Colonic mucosa (tissue), 4 donors: ENCODE data around the gene DAND5. TPM values are rescaled to one million over a fixed set of nuclear protein-coding genes. Genes with fewer than 3 reads are reported as not detected.
A peak's percentile ranks its signal among the peaks of the same experiment; 100 is the strongest.

Experiments
- DNase-seq: peaks from one replicate; pipeline ENCODE4 v3.0.0-alpha.2; 2020
- H3K27ac ChIP-seq: fragments of 200-600 bp; one replicate; pipeline ENCODE4 v1.8.0; 2021
- H3K27me3 ChIP-seq: fragments of 200-600 bp; one replicate; pipeline ENCODE4 v1.8.0; 2021
- H3K36me3 ChIP-seq: fragments of 200-600 bp; one replicate; pipeline ENCODE4 v1.8.0; 2021
- H3K4me1 ChIP-seq: fragments of 200-600 bp; one replicate; pipeline ENCODE4 v1.8.0; 2021; ENCODE audit warnings: mild to moderate bottlenecking
- H3K4me3 ChIP-seq: fragments of 200-600 bp; one replicate; pipeline ENCODE4 v1.8.0; 2021
- H3K9ac ChIP-seq, 2 donors: one replicate each; pipeline ENCODE4 v1.7.0; 2013; ENCODE audit warnings: control low read depth in 2 of 2, low read depth in 2 of 2, low read length in 2 of 2
- H3K9me3 ChIP-seq: fragments of 200-600 bp; one replicate; pipeline ENCODE4 v1.8.0; 2021
- intact Hi-C: fragments of 100-400 bp; cut with DNase I; formaldehyde crosslinking; loops from one replicate; pipeline ENCODE4 v1.14.1; 2022
- total RNA-seq, 2 donors: library from RNA; stranded (reverse); fragmentation: NEBNext Ultra II Directional in 1 of 2; extraction: Animal tissue kit (Norgen Biotek cat#: 25700) in 1 of 2; gene quantifications; one replicate each; pipeline ENCODE4 v1.2.1, GENCODE V29; 2021
- TF ChIP-seq, protein P1 (sequence below): fragments of 200-600 bp; IDR thresholded peaks from one replicate; pipeline ENCODE4 v1.8.0; 2022; ENCODE audit warnings: antibody characterized with exemption, mild to moderate bottlenecking
- donor health status: healthy.
- donor health status: DM: no; HTN: no; CAD: no.
- donor health status: DM: no; HTN: no; CAD: no.

DAND5 gene
- total RNA-seq, 2 donors from 2014 or later = 0.19 to 0.27 TPM

- peak overlapping the region; percentile 73 for H3K27ac ChIP-seq
- H3K4me1 ChIP-seq = peaks cover 3% of the 10 kb centered on the region
- peak overlapping the region; percentile 44 to 66 for H3K9ac ChIP-seq
- H3K36me3 ChIP-seq = no peaks in the 10 kb centered on the region
- intact Hi-C loops = no loop called here
- H3K4me3 ChIP-seq = peak overlapping the region; percentile 19
- H3K9me3 ChIP-seq = no peaks in the 10 kb centered on the region
- H3K27me3 ChIP-seq = no peaks in the 10 kb centered on the region
- TF ChIP-seq, protein P1, sequence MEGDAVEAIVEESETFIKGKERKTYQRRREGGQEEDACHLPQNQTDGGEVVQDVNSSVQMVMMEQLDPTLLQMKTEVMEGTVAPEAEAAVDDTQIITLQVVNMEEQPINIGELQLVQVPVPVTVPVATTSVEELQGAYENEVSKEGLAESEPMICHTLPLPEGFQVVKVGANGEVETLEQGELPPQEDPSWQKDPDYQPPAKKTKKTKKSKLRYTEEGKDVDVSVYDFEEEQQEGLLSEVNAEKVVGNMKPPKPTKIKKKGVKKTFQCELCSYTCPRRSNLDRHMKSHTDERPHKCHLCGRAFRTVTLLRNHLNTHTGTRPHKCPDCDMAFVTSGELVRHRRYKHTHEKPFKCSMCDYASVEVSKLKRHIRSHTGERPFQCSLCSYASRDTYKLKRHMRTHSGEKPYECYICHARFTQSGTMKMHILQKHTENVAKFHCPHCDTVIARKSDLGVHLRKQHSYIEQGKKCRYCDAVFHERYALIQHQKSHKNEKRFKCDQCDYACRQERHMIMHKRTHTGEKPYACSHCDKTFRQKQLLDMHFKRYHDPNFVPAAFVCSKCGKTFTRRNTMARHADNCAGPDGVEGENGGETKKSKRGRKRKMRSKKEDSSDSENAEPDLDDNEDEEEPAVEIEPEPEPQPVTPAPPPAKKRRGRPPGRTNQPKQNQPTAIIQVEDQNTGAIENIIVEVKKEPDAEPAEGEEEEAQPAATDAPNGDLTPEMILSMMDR = no peak
- peak; percentile 85 for DNase-seq
Measured at GRCh38 chr19:13012690-13013608, 43.6 kb downstream of the DAND5 start.

DNA sequence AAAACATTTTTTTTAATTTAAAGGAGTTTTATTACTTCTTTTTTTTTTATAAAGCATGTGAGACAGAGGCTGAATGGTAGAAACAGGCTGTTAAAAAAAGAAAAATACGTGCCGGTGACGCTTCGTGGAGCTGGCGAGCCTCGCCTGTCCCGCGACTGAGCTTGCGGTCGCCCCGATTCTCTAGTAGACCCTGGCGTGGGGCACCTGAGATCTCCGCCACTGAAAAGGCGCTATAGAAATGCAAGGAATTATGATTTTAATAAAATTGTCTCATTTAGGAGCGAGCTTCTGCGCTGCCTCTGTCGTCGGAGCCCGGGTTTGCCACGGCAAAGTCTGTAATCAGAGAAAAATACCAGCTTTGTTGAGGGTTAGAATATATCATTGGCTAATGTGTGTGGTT, 44.3 kb downstream of the DAND5 start:
- TF ChIP-seq, protein P1 = no peak
- Histone ChIP-seq H3K9ac (peak overlapping the region in 1 of 2 donors; percentile 32), H3K4me1 (peaks cover 3% of the 10 kb centered on the region), H3K4me3 (no peak overlapping the region), H3K36me3 (no peaks in the 10 kb centered on the region), H3K9me3 (no peaks in the 10 kb centered on the region), H3K27me3 (no peaks in the 10 kb centered on the region), H3K27ac (peak overlapping the region; percentile 73)
- no peak for DNase-seq
- intact Hi-C loops = no loop called here

- TF ChIP-seq, protein P1 = no peak
- H3K4me1 ChIP-seq = peaks cover 3% of the 10 kb centered on the region
Measured at GRCh38 chr19:13014101-13014920, 44.9 kb downstream of the DAND5 start.

GRCh38 chr19:13014921-13015280, 45.5 kb downstream of the DAND5 start:
- DNase-seq = no peak
- intact Hi-C loops = no loop called here
- Histone ChIP-seq H3K27ac (peak overlapping the region; percentile 40), H3K9me3 (no peaks in the 10 kb centered on the region), H3K36me3 (no peaks in the 10 kb centered on the region), H3K27me3 (no peaks in the 10 kb centered on the region), H3K4me3 (no peak overlapping the region), H3K4me1 (peaks cover 3% of the 10 kb centered on the region), H3K9ac (peak overlapping the region in 1 of 2 donors; percentile 32)
- TF ChIP-seq, protein P1 = no peak

More at GRCh38 chr19:13014101-13014920, 44.9 kb downstream of the DAND5 start:
- Histone ChIP-seq H3K27ac (peak overlapping the region; percentile 40), H3K27me3 (no peaks in the 10 kb centered on the region), H3K9ac (peak overlapping the region in 1 of 2 donors; percentile 32), H3K4me3 (no peak overlapping the region), H3K36me3 (no peaks in the 10 kb centered on the region), H3K9me3 (no peaks in the 10 kb centered on the region)
- DNase-seq = no peak
- intact Hi-C loops = no loop called here

- H3K9me3 ChIP-seq = no peaks in the 10 kb centered on the region
- intact Hi-C loops = no loop called here
- peak overlapping the region in 1 of 2 donors; percentile 8 for H3K9ac ChIP-seq
- no peaks in the 10 kb centered on the region for H3K36me3 ChIP-seq
- no peaks in the 10 kb centered on the region for H3K27me3 ChIP-seq
- TF ChIP-seq, protein P1 = no peak
- H3K27ac ChIP-seq = peak overlapping the region; percentile 40
- peaks cover 3% of the 10 kb centered on the region for H3K4me1 ChIP-seq
- DNase-seq = no peak
- no peak overlapping the region for H3K4me3 ChIP-seq
Measured at GRCh38 chr19:13015361-13016223, 46.2 kb downstream of the DAND5 start.
